ENCODE measurements around the gene HMCN1.

DNA sequence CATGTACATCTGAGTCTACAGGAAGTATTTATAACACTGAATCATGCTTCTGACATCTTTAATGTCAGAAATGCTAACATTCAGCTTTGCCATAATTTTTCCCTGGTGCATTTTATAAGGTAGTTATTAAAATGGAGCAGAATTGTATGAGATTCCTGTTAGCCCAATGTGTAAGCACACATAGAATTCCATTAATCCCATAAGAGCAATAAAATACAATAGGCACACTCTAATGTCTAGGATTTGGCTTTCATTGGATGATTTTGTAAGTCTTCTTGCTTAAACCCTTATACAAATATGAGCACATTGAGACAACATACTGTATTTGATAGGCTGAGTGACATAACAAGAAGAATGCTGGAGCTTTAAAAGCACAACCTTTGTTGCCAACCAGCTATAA, 256.4 kb downstream of the HMCN1 start:
- TF ChIP-seq, protein P1, sequence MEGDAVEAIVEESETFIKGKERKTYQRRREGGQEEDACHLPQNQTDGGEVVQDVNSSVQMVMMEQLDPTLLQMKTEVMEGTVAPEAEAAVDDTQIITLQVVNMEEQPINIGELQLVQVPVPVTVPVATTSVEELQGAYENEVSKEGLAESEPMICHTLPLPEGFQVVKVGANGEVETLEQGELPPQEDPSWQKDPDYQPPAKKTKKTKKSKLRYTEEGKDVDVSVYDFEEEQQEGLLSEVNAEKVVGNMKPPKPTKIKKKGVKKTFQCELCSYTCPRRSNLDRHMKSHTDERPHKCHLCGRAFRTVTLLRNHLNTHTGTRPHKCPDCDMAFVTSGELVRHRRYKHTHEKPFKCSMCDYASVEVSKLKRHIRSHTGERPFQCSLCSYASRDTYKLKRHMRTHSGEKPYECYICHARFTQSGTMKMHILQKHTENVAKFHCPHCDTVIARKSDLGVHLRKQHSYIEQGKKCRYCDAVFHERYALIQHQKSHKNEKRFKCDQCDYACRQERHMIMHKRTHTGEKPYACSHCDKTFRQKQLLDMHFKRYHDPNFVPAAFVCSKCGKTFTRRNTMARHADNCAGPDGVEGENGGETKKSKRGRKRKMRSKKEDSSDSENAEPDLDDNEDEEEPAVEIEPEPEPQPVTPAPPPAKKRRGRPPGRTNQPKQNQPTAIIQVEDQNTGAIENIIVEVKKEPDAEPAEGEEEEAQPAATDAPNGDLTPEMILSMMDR (IDR thresholded peaks at IDR 0.05): no peak
- no peak for TF ChIP-seq POLR2A (IDR thresholded peaks at IDR 0.05)

Measured in lower leg skin (tissue), 3 donors.